Liver (tissue), 9 donors: Measurements from ENCODE around the gene VPS35L. TPM values are rescaled to one million over a fixed set of nuclear protein-coding genes. Genes with fewer than 3 reads are reported as not detected.

Experiments used
- DNase-seq: peaks from one replicate; pipeline ENCODE4 v3.0.0-alpha.2; 2017; ENCODE audit warnings: low spot score
- H3K27ac ChIP-seq, 2 donors: one replicate each; pipeline ENCODE4 v1.7.0; 2013; ENCODE audit warnings: inconsistent platforms in 2 of 2, low read length in 2 of 2, control low read depth in 1 of 2, low read depth in 1 of 2, mild to moderate bottlenecking in 1 of 2
- H3K27me3 ChIP-seq, 4 donors: one replicate each; pipeline versions ENCODE4 v1.6.1 to v1.7.0; 2013; ENCODE audit warnings: low read length in 3 of 4, inconsistent platforms in 1 of 4, mild to moderate bottlenecking in 1 of 4, moderate library complexity in 1 of 4; ENCODE audit not compliant: control insufficient read depth in 4 of 4, insufficient read depth in 4 of 4
- H3K36me3 ChIP-seq, 4 donors: one replicate each; pipeline versions ENCODE4 v1.6.1 to v1.7.0; 2013; ENCODE audit warnings: low read length in 3 of 4, mild to moderate bottlenecking in 3 of 4, low read depth in 1 of 4, moderate library complexity in 1 of 4; ENCODE audit not compliant: control insufficient read depth in 4 of 4, insufficient read depth in 3 of 4
- H3K4me1 ChIP-seq, 4 donors: one replicate each; pipeline versions ENCODE4 v1.6.1 to v1.7.0; 2013; ENCODE audit warnings: low read length in 3 of 4, mild to moderate bottlenecking in 3 of 4, moderate library complexity in 1 of 4; ENCODE audit not compliant: control insufficient read depth in 4 of 4, insufficient read depth in 4 of 4
- H3K4me3 ChIP-seq, 3 donors: one replicate each; pipeline versions ENCODE4 v1.6.1 to v1.7.0; 2013; ENCODE audit warnings: low read length in 3 of 3, control low read depth in 1 of 3, low read depth in 1 of 3, mild to moderate bottlenecking in 1 of 3
- H3K9ac ChIP-seq, 2 donors: one replicate each; pipeline ENCODE4 v1.7.0; 2013; ENCODE audit warnings: low read length in 2 of 2, mild to moderate bottlenecking in 2 of 2, moderate library complexity in 2 of 2, control low read depth in 1 of 2, low read depth in 1 of 2
- H3K9me3 ChIP-seq, 4 donors: one replicate each; pipeline versions ENCODE4 v1.6.1 to v1.7.0; 2013; ENCODE audit warnings: low read length in 3 of 4; ENCODE audit not compliant: control insufficient read depth in 4 of 4
- ATF3 ChIP-seq: IDR thresholded peaks from 2 replicates; pipeline ENCODE4 v1.6.1; 2016; ENCODE audit warnings: antibody characterized with exemption
- CTCF ChIP-seq: fragments of 150-350 bp; IDR thresholded peaks from 2 replicates; pipeline ENCODE4 v1.5.1; 2017; ENCODE audit warnings: improper control_type of control experiment, low read depth, low read length; ENCODE audit not compliant: missing input control
- EGR1 ChIP-seq, 2 donors: IDR thresholded peaks; 2 replicates each; pipeline ENCODE4 v1.6.1; 2016 to 2018; ENCODE audit warnings: antibody characterized with exemption in 2 of 2, low read depth in 2 of 2
- FOXA1 ChIP-seq: IDR thresholded peaks from 2 replicates; pipeline ENCODE4 v1.6.1; 2016; ENCODE audit warnings: antibody characterized with exemption
- FOXA2 ChIP-seq: IDR thresholded peaks from 2 replicates; pipeline ENCODE4 v1.6.1; 2016; ENCODE audit warnings: antibody characterized with exemption
- GABPA ChIP-seq, 2 donors: IDR thresholded peaks in 1 of 2; conservative IDR thresholded peaks in 1 of 2; 2 replicates each; pipeline ENCODE4 v1.6.1; 2016; ENCODE audit warnings: antibody characterized with exemption in 2 of 2, mild to moderate bottlenecking in 1 of 2, moderate library complexity in 1 of 2
- HNF4A ChIP-seq, 2 donors: conservative IDR thresholded peaks; 2 replicates each; pipeline ENCODE4 v1.6.1; 2016; ENCODE audit warnings: antibody characterized with exemption in 2 of 2, mild to moderate bottlenecking in 2 of 2
- HNF4G ChIP-seq: IDR thresholded peaks from 2 replicates; pipeline ENCODE4 v1.6.1; 2016; ENCODE audit warnings: antibody characterized with exemption
- JUND ChIP-seq, 2 donors: IDR thresholded peaks; 2 replicates each; pipeline ENCODE4 v1.6.1; 2016; ENCODE audit warnings: antibody characterized with exemption in 2 of 2
- MAX ChIP-seq: IDR thresholded peaks from 2 replicates; pipeline ENCODE4 v1.6.1; 2016; ENCODE audit warnings: antibody characterized with exemption
- NR2F2 ChIP-seq: IDR thresholded peaks from 2 replicates; pipeline ENCODE4 v1.6.1; 2016; ENCODE audit warnings: antibody characterized with exemption
- RAD21 ChIP-seq, 2 donors: IDR thresholded peaks; 2 replicates each; pipeline ENCODE4 v1.6.1; 2016; ENCODE audit warnings: antibody characterized with exemption in 2 of 2, mild to moderate bottlenecking in 2 of 2
- REST ChIP-seq: IDR thresholded peaks from 2 replicates; pipeline ENCODE4 v1.6.1; 2016; ENCODE audit warnings: antibody characterized with exemption, mild to moderate bottlenecking
- RXRA ChIP-seq, 2 donors: IDR thresholded peaks; 2 replicates each; pipeline ENCODE4 v1.6.1; 2017 to 2018; ENCODE audit warnings: antibody characterized with exemption in 2 of 2, mild to moderate bottlenecking in 1 of 2
- SP1 ChIP-seq: IDR thresholded peaks from 2 replicates; pipeline ENCODE4 v1.6.1; 2018; ENCODE audit warnings: antibody characterized with exemption, mild to moderate bottlenecking
- TAF1 ChIP-seq: conservative IDR thresholded peaks from 2 replicates; pipeline ENCODE4 v1.6.1; 2016; ENCODE audit warnings: antibody characterized with exemption, mild to moderate bottlenecking
- YY1 ChIP-seq: IDR thresholded peaks from 2 replicates; pipeline ENCODE4 v1.6.1; 2016; ENCODE audit warnings: antibody characterized with exemption, mild to moderate bottlenecking
- ZBTB33 ChIP-seq: IDR thresholded peaks from 2 replicates; pipeline ENCODE4 v1.6.1; 2016; ENCODE audit warnings: antibody characterized with exemption
- WGBS: extraction: QIAGEN DNeasy Blood & Tissue Kit; methylation state at CpG from one replicate; pipeline ENCODE4 v1.1.7; 2013; 5-methylcytosine and 5-hydroxymethylcytosine counted together
- polyA plus RNA-seq, 2 donors: library from polyadenylated mRNA; stranded (reverse) in 1 of 2; unstranded in 1 of 2; fragments of 200-250 nt in 1 of 2; fragments of >200 nt in 1 of 2; fragmentation: Nextera tagmentation in 1 of 2; extraction: Ambion mirVana in 1 of 2; gene quantifications; one replicate each; pipeline versions ENCODE4 v1.2.1 to v1.2.3, GENCODE V29; 2013 to 2015
- total RNA-seq, 2 donors: library from RNA; depleted of rRNA; stranded (reverse); fragments of >200 nt; gene quantifications; one replicate each; pipeline ENCODE4 v1.2.3, GENCODE V29; 2014
- donor health status: healthy.
- donor health status: healthy.
- donor health status: healthy.
- donor health status: healthy.
- donor health status: healthy.

VPS35L gene
- total and polyA plus RNA-seq, 4 donors = 10.5 to 18.2 (median 15.1) TPM

- Histone ChIP-seq H3K36me3 (peaks cover 1 to 12% (median 5%) of the 10 kb centered on the region in 4 donors), H3K27ac (no peak overlapping the region), H3K27me3 (no peaks in the 10 kb centered on the region), H3K9me3 (no peaks in the 10 kb centered on the region), H3K4me3 (no peak overlapping the region), H3K9ac (no peak overlapping the region), H3K4me1 (no peaks in the 10 kb centered on the region)
- no peak for DNase-seq
- WGBS = 98% methylated on average over 5 of the region's 5 CpGs
- TF ChIP-seq HNF4G (no peak), MAX (no peak), CTCF (no peak), RXRA (IDR thresholded peaks at IDR 0.05) (no peak), NR2F2 (no peak), TAF1 (no peak), ATF3 (no peak), RAD21 (IDR thresholded peaks at IDR 0.05) (no peak), HNF4A (conservative IDR thresholded peaks at IDR 0.05) (no peak), FOXA1 (no peak), JUND (IDR thresholded peaks at IDR 0.05) (no peak), SP1 (no peak), EGR1 (IDR thresholded peaks at IDR 0.05; ENCODE audit: low read depth in 2 of 2) (no peak), ZBTB33 (no peak), REST (no peak), FOXA2 (no peak)
Measured at GRCh38 chr16:19674485-19674884, 119.0 kb downstream of the VPS35L start.

GRCh38 chr16:19677402-19677801, 121.9 kb downstream of the VPS35L start:
- no peaks in the 10 kb centered on the region for H3K27me3 ChIP-seq
- no peak overlapping the region for H3K9ac ChIP-seq
- H3K4me3 ChIP-seq = no peak overlapping the region
- H3K27ac ChIP-seq = no peak overlapping the region
- H3K36me3 ChIP-seq = peaks cover 1 to 6% (median 3%) of the 10 kb centered on the region in 4 donors
- H3K4me1 ChIP-seq = no peaks in the 10 kb centered on the region
- DNase-seq = no peak
- H3K9me3 ChIP-seq = no peaks in the 10 kb centered on the region
- 93% methylated on average over 7 of the region's 7 CpGs for WGBS
- TF ChIP-seq NR2F2 (no peak), SP1 (no peak), YY1 (no peak), ZBTB33 (no peak), ATF3 (no peak), CTCF (no peak), HNF4G (no peak), FOXA2 (no peak), MAX (no peak), RAD21 (IDR thresholded peaks at IDR 0.05) (no peak), EGR1 (IDR thresholded peaks at IDR 0.05; ENCODE audit: low read depth in 2 of 2) (no peak), JUND (IDR thresholded peaks at IDR 0.05) (no peak), GABPA (IDR thresholded peaks at IDR 0.05 in 1 of 2, conservative IDR thresholded peaks at IDR 0.05 in 1 of 2) (no peak), TAF1 (no peak), RXRA (IDR thresholded peaks at IDR 0.05) (no peak), HNF4A (conservative IDR thresholded peaks at IDR 0.05) (no peak)
